ENCODE measurements around the gene SPATA19.

GRCh38 chr11:133808393-133809140 lies 36.7 kb downstream of the SPATA19 start:
- TF ChIP-seq CTCF (conservative IDR thresholded peaks at IDR 0.05 in 1 of 2, IDR thresholded peaks at IDR 0.05 in 1 of 2; ENCODE audit: extremely low read depth in 1 of 2, insufficient read depth in 1 of 2, low read depth in 1 of 2, low read length in 2 of 2) (no peak), EZH2 (IDR thresholded peaks at IDR 0.05; ENCODE audit: borderline replicate concordance, low read length) (no peak)
